ENCODE data around the gene OR10A2.

The OR10A2 gene

DNA sequence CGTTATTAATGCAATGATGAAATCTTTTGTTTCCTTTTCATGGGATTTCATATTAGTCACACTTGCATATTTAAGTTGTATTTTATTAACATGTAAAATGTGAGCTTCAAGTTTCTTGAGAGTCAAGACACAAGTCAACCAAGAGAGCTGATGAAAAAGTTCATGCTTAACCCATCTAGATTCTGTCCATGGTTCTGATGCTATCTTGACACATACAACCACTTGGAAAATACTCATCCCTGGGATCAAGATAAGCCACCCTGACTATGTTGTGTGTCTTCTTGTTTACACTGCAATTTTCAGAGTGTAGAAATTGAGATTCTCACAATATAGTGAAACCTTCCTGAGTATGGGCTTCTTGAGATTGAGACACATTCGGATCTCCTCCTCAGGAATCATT lies 12.9 kb downstream of the OR10A2 start:
- Histone ChIP-seq H3K9me3 (ENCODE audit: low read length) (no peaks in the 10 kb centered on the region), H4K20me1 (ENCODE audit: insufficient read depth, low read length) (no peaks in the 10 kb centered on the region), H3K9me2 (ENCODE audit: low read depth, low read length) (no peaks in the 10 kb centered on the region), H3K27me3 (ENCODE audit: insufficient read depth, low read length) (no peaks in the 10 kb centered on the region), H3K27ac (ENCODE audit: low read depth, low read length, poor library complexity, severe bottlenecking) (no peak overlapping the region), H3K4me2 (ENCODE audit: low read length) (no peak overlapping the region), H2AFZ (ENCODE audit: low read length) (no peak overlapping the region), H3K79me2 (ENCODE audit: insufficient read depth, low read length) (no peaks in the 10 kb centered on the region), H3K4me3 (ENCODE audit: low read depth, low read length, poor library complexity, severe bottlenecking) (no peak overlapping the region), H3K4me1 (ENCODE audit: insufficient read depth, low read length, severe bottlenecking) (no peaks in the 10 kb centered on the region), H3F3A (ENCODE audit: insufficient read depth, low read length) (no peaks in the 10 kb centered on the region), H3K36me3 (ENCODE audit: insufficient read depth, low read length) (no peaks in the 10 kb centered on the region), H3K9ac (ENCODE audit: low read length) (no peak overlapping the region)
- no peak for TF ChIP-seq EZH2 (IDR thresholded peaks at IDR 0.05; ENCODE audit: borderline replicate concordance, low read length)
- TF ChIP-seq CTCF (IDR thresholded peaks at IDR 0.05; ENCODE audit: low read length) = no peak

- H3F3A ChIP-seq (ENCODE audit: insufficient read depth, low read length) = no peaks in the 10 kb centered on the region
- H2AFZ ChIP-seq (ENCODE audit: low read length) = no peak within 1 kb of the TSS
- H3K4me2 ChIP-seq (ENCODE audit: low read length) = no peak within 1 kb of the TSS
- no peaks in the 10 kb centered on the region for H4K20me1 ChIP-seq (ENCODE audit: insufficient read depth, low read length)
- no peak within 1 kb of the TSS for H3K27ac ChIP-seq (ENCODE audit: low read depth, low read length, poor library complexity, severe bottlenecking)
- no peaks in the 10 kb centered on the region for H3K79me2 ChIP-seq (ENCODE audit: insufficient read depth, low read length)
- no peaks in the 10 kb centered on the region for H3K36me3 ChIP-seq (ENCODE audit: insufficient read depth, low read length)
- no peak within 1 kb of the TSS for H3K4me3 ChIP-seq (ENCODE audit: low read depth, low read length, poor library complexity, severe bottlenecking)
- no peaks in the 10 kb centered on the region for H3K4me1 ChIP-seq (ENCODE audit: insufficient read depth, low read length, severe bottlenecking)
- H3K9ac ChIP-seq (ENCODE audit: low read length) = no peak within 1 kb of the TSS
- no peak for TF ChIP-seq CTCF (IDR thresholded peaks at IDR 0.05; ENCODE audit: low read length)
- TF ChIP-seq EZH2 (IDR thresholded peaks at IDR 0.05; ENCODE audit: borderline replicate concordance, low read length) = no peak
- H3K9me2 ChIP-seq (ENCODE audit: low read depth, low read length) = no peaks in the 10 kb centered on the region
- H3K27me3 ChIP-seq (ENCODE audit: insufficient read depth, low read length) = no peaks in the 10 kb centered on the region
- H3K9me3 ChIP-seq (ENCODE audit: low read length) = no peaks in the 10 kb centered on the region
These were observed 13.5 kb downstream of the OR10A2 start, which contains the start of gene OR10A4 for GRCh38 chr11:6876325-6876724. TSS of gene OR10A4 (plus strand) at chr11:6876625. CDS start at chr11:6876648, 23 bp downstream.

DNA sequence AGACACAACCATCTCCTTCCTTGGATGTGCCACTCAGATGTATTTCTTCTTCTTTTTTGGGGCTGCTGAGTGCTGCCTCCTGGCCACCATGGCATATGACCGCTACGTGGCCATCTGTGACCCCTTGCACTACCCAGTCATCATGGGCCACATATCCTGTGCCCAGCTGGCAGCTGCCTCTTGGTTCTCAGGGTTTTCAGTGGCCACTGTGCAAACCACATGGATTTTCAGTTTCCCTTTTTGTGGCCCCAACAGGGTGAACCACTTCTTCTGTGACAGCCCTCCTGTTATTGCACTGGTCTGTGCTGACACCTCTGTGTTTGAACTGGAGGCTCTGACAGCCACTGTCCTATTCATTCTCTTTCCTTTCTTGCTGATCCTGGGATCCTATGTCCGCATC lies 14.1 kb downstream of the OR10A2 start:
- Histone ChIP-seq H3K4me3 (ENCODE audit: low read depth, low read length, poor library complexity, severe bottlenecking) (no peak overlapping the region), H4K20me1 (ENCODE audit: insufficient read depth, low read length) (no peaks in the 10 kb centered on the region), H3K9me3 (ENCODE audit: low read length) (no peaks in the 10 kb centered on the region), H3K27ac (ENCODE audit: low read depth, low read length, poor library complexity, severe bottlenecking) (no peak overlapping the region), H3F3A (ENCODE audit: insufficient read depth, low read length) (no peaks in the 10 kb centered on the region), H3K27me3 (ENCODE audit: insufficient read depth, low read length) (no peaks in the 10 kb centered on the region), H2AFZ (ENCODE audit: low read length) (no peak overlapping the region), H3K9ac (ENCODE audit: low read length) (no peak overlapping the region), H3K4me2 (ENCODE audit: low read length) (no peak overlapping the region), H3K36me3 (ENCODE audit: insufficient read depth, low read length) (no peaks in the 10 kb centered on the region), H3K9me2 (ENCODE audit: low read depth, low read length) (no peaks in the 10 kb centered on the region), H3K4me1 (ENCODE audit: insufficient read depth, low read length, severe bottlenecking) (no peaks in the 10 kb centered on the region), H3K79me2 (ENCODE audit: insufficient read depth, low read length) (no peaks in the 10 kb centered on the region)
- TF ChIP-seq CTCF (IDR thresholded peaks at IDR 0.05; ENCODE audit: low read length) (no peak), EZH2 (IDR thresholded peaks at IDR 0.05; ENCODE audit: borderline replicate concordance, low read length) (no peak)

Data from OCI-LY1 (cell line).